Measurements from ENCODE around the gene SRSF7.
A peak's percentile ranks its signal among the peaks of the same experiment; 100 is the strongest.
"Not testable (repeated sequence)": the region's sequence is repeated elsewhere in the genome, so short reads cannot be mapped to it uniquely, and the experiment has no call there.

SRSF7 gene

GRCh38 chr2:38713338-38713737, 37.8 kb downstream of the SRSF7 start:
- Histone ChIP-seq H3K36me3 (ENCODE audit: control insufficient read depth, insufficient read depth, low read length) (peaks cover 3% of the 10 kb centered on the region), H3K4me1 (ENCODE audit: control insufficient read depth, insufficient read depth, low read length, poor library complexity, severe bottlenecking) (no peaks in the 10 kb centered on the region), H3K4me3 (ENCODE audit: extremely low read depth, insufficient read depth, low read length, poor library complexity, severe bottlenecking) (no peak overlapping the region), H3K9me3 (ENCODE audit: control insufficient read depth, low read length) (no peaks in the 10 kb centered on the region), H3K27ac (ENCODE audit: low read depth, low read length, severe bottlenecking) (no peak overlapping the region)
- WGBS, 2 experiments (ENCODE audit: insufficient coverage in 2 of 2) = 87 to 90% methylated on average over 3 of the region's 3 CpGs

GRCh38 chr2:38712871-38713270, 38.3 kb downstream of the SRSF7 start:
- no peaks in the 10 kb centered on the region for H3K4me1 ChIP-seq (ENCODE audit: control insufficient read depth, insufficient read depth, low read length, poor library complexity, severe bottlenecking)
- H3K27ac ChIP-seq (ENCODE audit: low read depth, low read length, severe bottlenecking) = no peak overlapping the region
- 74 to 84% methylated on average over 2 to 3 of the region's 4 CpGs for WGBS, 2 experiments (ENCODE audit: insufficient coverage in 2 of 2)
- H3K4me3 ChIP-seq (ENCODE audit: extremely low read depth, insufficient read depth, low read length, poor library complexity, severe bottlenecking) = no peak overlapping the region
- H3K9me3 ChIP-seq (ENCODE audit: control insufficient read depth, low read length) = no peaks in the 10 kb centered on the region
- H3K36me3 ChIP-seq (ENCODE audit: control insufficient read depth, insufficient read depth, low read length) = peaks cover 3% of the 10 kb centered on the region

DNA sequence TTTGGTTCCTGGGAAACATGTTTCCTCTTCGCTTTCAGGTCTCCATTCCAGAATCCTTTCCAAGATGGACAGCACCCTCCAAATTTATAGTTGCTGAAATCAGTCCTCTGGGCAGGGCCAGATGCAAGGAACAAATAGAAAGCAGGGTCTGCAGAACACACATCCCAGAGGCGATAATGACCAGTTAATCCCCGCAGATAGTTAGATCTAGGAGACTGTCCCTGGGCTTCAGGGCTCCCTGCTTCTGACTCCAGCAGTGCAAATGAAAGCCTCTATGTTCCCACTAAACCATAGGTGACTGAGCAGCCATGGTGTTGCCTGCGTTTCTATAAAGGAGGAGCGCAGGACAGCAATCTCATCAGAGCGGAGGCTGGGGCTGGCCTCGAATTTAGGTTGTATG, 38.7 kb downstream of the SRSF7 start:
- Histone ChIP-seq H3K9me3 (ENCODE audit: control insufficient read depth, low read length) (no peaks in the 10 kb centered on the region), H3K27ac (ENCODE audit: low read depth, low read length, severe bottlenecking) (no peak overlapping the region), H3K36me3 (ENCODE audit: control insufficient read depth, insufficient read depth, low read length) (peaks cover 3% of the 10 kb centered on the region), H3K4me3 (ENCODE audit: extremely low read depth, insufficient read depth, low read length, poor library complexity, severe bottlenecking) (no peak overlapping the region), H3K4me1 (ENCODE audit: control insufficient read depth, insufficient read depth, low read length, poor library complexity, severe bottlenecking) (no peaks in the 10 kb centered on the region)
- 92% methylated on average over 6 to 7 of the region's 7 CpGs for WGBS, 2 experiments (ENCODE audit: insufficient coverage in 2 of 2)

GRCh38 chr2:38711558-38711957, 39.6 kb downstream of the SRSF7 start:
- Histone ChIP-seq H3K36me3 (ENCODE audit: control insufficient read depth, insufficient read depth, low read length) (peaks cover 3% of the 10 kb centered on the region), H3K4me1 (ENCODE audit: control insufficient read depth, insufficient read depth, low read length, poor library complexity, severe bottlenecking) (no peaks in the 10 kb centered on the region), H3K4me3 (ENCODE audit: extremely low read depth, insufficient read depth, low read length, poor library complexity, severe bottlenecking) (no peak overlapping the region), H3K9me3 (ENCODE audit: control insufficient read depth, low read length) (no peaks in the 10 kb centered on the region), H3K27ac (ENCODE audit: low read depth, low read length, severe bottlenecking) (no peak overlapping the region)

DNA sequence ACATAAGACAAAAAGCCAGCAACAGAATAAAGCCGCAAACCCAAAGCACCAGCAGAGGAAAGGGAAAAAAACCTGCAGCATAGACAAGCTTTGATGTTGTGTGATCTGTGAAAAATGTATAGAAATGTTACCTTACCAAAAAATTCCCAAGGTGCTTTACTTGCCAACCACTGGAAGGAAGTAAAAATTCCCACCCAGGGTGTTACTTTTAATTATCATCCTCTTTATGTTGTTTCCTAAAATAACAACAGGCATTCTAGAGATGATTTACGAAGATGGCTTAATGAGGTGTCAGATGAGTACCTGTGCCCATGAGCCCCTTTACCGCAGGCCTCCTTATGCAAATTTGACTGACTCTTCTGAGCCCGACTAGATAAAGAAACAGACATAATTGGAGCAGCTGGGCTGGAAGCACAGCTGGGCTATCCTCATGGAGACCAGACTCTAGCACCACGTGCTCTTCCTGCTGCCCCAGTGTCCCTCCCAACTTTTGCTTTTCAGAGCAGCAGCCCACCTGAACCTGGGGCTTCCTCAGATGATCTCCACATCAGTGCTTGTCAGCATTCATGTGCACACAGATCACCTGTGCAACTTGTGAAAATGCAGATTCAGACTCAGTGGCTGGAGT, 41.5 kb downstream of the SRSF7 start:
- H3K27ac ChIP-seq (ENCODE audit: low read depth, low read length, severe bottlenecking) = no peak overlapping the region
- no peaks in the 10 kb centered on the region for H3K9me3 ChIP-seq (ENCODE audit: control insufficient read depth, low read length)
- no peak overlapping the region for H3K4me3 ChIP-seq (ENCODE audit: extremely low read depth, insufficient read depth, low read length, poor library complexity, severe bottlenecking)
- H3K4me1 ChIP-seq (ENCODE audit: control insufficient read depth, insufficient read depth, low read length, poor library complexity, severe bottlenecking) = no peaks in the 10 kb centered on the region
- 43 to 66% methylated on average over 3 of the region's 5 CpGs for whole genome bisulfite sequencing, 2 experiments (ENCODE audit: insufficient coverage in 2 of 2)
- H3K36me3 ChIP-seq (ENCODE audit: control insufficient read depth, insufficient read depth, low read length) = peaks cover 3% of the 10 kb centered on the region

DNA sequence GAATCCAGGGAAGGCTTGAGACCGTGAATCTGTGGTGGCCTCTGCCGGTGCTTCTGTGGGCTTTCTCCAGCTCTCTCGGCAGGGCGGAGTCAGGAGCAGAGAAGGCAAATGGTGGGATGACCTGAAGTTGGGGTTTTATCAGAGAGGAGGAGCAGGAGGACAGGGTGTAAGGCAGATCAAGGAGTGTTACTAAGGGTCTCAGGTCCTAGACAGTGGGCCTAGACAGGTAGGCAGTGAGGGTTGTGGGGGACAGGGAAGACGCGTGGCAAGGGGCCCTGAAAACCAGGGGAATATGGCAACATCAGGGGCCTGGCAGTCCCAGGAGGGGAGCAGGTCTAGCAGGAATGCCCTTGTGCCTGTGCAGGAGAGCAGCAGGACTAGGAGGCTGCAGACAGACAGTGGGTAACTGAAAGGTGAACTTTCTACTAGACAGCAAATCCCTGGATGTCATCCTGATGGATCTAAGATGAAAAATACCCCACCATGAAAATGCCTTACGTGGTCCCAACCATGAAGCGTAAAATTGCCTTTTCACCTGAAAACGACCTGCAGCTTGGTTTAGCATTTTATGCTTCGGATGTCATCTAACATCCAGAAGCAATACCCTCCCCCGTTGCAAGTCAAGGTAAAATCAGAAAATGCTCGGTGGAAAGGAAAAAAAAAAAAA, 42.1 kb downstream of the SRSF7 start:
- H3K4me3 ChIP-seq (ENCODE audit: extremely low read depth, insufficient read depth, low read length, poor library complexity, severe bottlenecking) = no peak overlapping the region
- 79 to 83% methylated on average over 8 to 10 of the region's 12 CpGs for whole genome bisulfite sequencing, 2 experiments (ENCODE audit: insufficient coverage in 2 of 2)
- H3K9me3 ChIP-seq (ENCODE audit: control insufficient read depth, low read length) = no peaks in the 10 kb centered on the region
- no peak overlapping the region for H3K27ac ChIP-seq (ENCODE audit: low read depth, low read length, severe bottlenecking)
- H3K36me3 ChIP-seq (ENCODE audit: control insufficient read depth, insufficient read depth, low read length) = peaks cover 3% of the 10 kb centered on the region
- no peaks in the 10 kb centered on the region for H3K4me1 ChIP-seq (ENCODE audit: control insufficient read depth, insufficient read depth, low read length, poor library complexity, severe bottlenecking)

GRCh38 chr2:38708491-38708890, 42.7 kb downstream of the SRSF7 start:
- H3K9me3 ChIP-seq (ENCODE audit: control insufficient read depth, low read length); H3K36me3 ChIP-seq (ENCODE audit: control insufficient read depth, insufficient read depth, low read length); H3K27ac ChIP-seq (ENCODE audit: low read depth, low read length, severe bottlenecking); H3K4me3 ChIP-seq (ENCODE audit: extremely low read depth, insufficient read depth, low read length, poor library complexity, severe bottlenecking); H3K4me1 ChIP-seq (ENCODE audit: control insufficient read depth, insufficient read depth, low read length, poor library complexity, severe bottlenecking): not testable (repeated sequence)
- 77 to 90% methylated on average over 6 to 9 of the region's 9 CpGs for WGBS, 2 experiments (ENCODE audit: insufficient coverage in 2 of 2)

- Histone ChIP-seq H3K4me1 (ENCODE audit: control insufficient read depth, insufficient read depth, low read length, poor library complexity, severe bottlenecking) (peaks cover 8% of the 10 kb centered on the region), H3K36me3 (ENCODE audit: control insufficient read depth, insufficient read depth, low read length) (no peaks in the 10 kb centered on the region), H3K9me3 (ENCODE audit: control insufficient read depth, low read length) (no peaks in the 10 kb centered on the region), H3K4me3 (ENCODE audit: extremely low read depth, insufficient read depth, low read length, poor library complexity, severe bottlenecking) (no peak overlapping the region), H3K27ac (ENCODE audit: low read depth, low read length, severe bottlenecking) (no peak overlapping the region)
- 88 to 91% methylated on average over 3 to 6 of the region's 6 CpGs for WGBS, 2 experiments (ENCODE audit: insufficient coverage in 2 of 2)
Observed at GRCh38 chr2:38706846-38707345, 44.3 kb downstream of the SRSF7 start.

DNA sequence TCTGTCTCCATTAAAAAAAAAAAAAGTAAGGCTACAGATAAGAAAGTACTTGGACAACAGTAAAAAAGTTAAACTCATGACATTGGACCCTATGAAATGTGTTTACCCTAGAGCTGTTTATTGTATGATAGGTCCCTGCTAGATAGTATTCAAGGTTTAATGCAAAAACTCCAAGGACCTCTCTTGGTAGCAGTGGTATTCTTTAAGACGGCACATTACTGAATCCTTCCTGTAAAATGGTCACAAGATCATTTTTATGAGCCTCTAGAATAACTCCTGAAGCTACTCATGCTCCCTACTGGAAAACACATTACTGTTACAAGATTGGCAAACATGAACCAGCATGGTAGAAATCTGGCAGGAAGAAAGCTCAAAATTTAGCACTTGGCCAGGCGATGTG, 46.5 kb downstream of the SRSF7 start:
- H3K36me3 ChIP-seq (ENCODE audit: control insufficient read depth, insufficient read depth, low read length) = no peaks in the 10 kb centered on the region
- no peak overlapping the region for H3K27ac ChIP-seq (ENCODE audit: low read depth, low read length, severe bottlenecking)
- H3K9me3 ChIP-seq (ENCODE audit: control insufficient read depth, low read length) = no peaks in the 10 kb centered on the region
- WGBS, 2 experiments (ENCODE audit: insufficient coverage in 2 of 2) = 88 to 100% methylated on average over 2 of the region's 2 CpGs
- no peak overlapping the region for H3K4me3 ChIP-seq (ENCODE audit: extremely low read depth, insufficient read depth, low read length, poor library complexity, severe bottlenecking)
- peaks cover 9% of the 10 kb centered on the region for H3K4me1 ChIP-seq (ENCODE audit: control insufficient read depth, insufficient read depth, low read length, poor library complexity, severe bottlenecking)

- H3K9me3 ChIP-seq (ENCODE audit: control insufficient read depth, low read length); H3K27ac ChIP-seq (ENCODE audit: low read depth, low read length, severe bottlenecking); H3K4me3 ChIP-seq (ENCODE audit: extremely low read depth, insufficient read depth, low read length, poor library complexity, severe bottlenecking); H3K4me1 ChIP-seq (ENCODE audit: control insufficient read depth, insufficient read depth, low read length, poor library complexity, severe bottlenecking); H3K36me3 ChIP-seq (ENCODE audit: control insufficient read depth, insufficient read depth, low read length): not testable (repeated sequence)
- 94 to 100% methylated on average over 4 of the region's 5 CpGs for WGBS, 2 experiments (ENCODE audit: insufficient coverage in 2 of 2)
Observed at GRCh38 chr2:38703336-38703735, 47.8 kb downstream of the SRSF7 start.

DNA sequence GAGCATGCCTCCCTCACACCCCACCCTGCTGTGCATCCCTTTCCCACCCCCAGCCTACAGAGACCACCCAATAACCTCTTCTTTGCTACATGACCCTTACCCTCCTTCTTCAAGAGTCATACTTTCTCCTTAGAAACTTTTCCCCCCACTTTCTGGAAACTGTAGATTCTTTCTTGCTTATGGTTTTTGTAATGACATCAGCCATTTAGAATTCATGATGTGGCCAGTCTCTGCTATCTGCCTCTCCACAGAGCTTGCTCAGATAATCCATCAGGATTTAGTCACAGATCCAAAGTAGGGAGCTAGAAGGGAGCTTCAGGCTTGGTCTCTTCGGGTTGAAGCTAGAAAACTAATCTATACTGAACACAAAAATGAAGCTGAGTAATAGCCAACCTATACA, 48.7 kb downstream of the SRSF7 start:
- Histone ChIP-seq H3K9me3 (ENCODE audit: control insufficient read depth, low read length) (no peaks in the 10 kb centered on the region), H3K4me3 (ENCODE audit: extremely low read depth, insufficient read depth, low read length, poor library complexity, severe bottlenecking) (no peak overlapping the region), H3K4me1 (ENCODE audit: control insufficient read depth, insufficient read depth, low read length, poor library complexity, severe bottlenecking) (peaks cover 9% of the 10 kb centered on the region), H3K36me3 (ENCODE audit: control insufficient read depth, insufficient read depth, low read length) (no peaks in the 10 kb centered on the region), H3K27ac (ENCODE audit: low read depth, low read length, severe bottlenecking) (peak overlapping the region; percentile 57)
- no CpG with 5 or more reads among the region's 1 CpG for WGBS, 2 experiments (ENCODE audit: insufficient coverage in 2 of 2)

Data from mesodermal cell (in vitro differentiated cells).